Fibroblast of skin of right biceps (primary cell): ENCODE measurements around the gene NPPC.
"Not testable (repeated sequence)": the region's sequence is repeated elsewhere in the genome, so short reads cannot be mapped to it uniquely, and the experiment has no call there.

Experiments
- DNase-seq: peaks from one replicate; pipeline ENCODE4 v3.0.0-alpha.2; 2013

Gene NPPC

DNA sequence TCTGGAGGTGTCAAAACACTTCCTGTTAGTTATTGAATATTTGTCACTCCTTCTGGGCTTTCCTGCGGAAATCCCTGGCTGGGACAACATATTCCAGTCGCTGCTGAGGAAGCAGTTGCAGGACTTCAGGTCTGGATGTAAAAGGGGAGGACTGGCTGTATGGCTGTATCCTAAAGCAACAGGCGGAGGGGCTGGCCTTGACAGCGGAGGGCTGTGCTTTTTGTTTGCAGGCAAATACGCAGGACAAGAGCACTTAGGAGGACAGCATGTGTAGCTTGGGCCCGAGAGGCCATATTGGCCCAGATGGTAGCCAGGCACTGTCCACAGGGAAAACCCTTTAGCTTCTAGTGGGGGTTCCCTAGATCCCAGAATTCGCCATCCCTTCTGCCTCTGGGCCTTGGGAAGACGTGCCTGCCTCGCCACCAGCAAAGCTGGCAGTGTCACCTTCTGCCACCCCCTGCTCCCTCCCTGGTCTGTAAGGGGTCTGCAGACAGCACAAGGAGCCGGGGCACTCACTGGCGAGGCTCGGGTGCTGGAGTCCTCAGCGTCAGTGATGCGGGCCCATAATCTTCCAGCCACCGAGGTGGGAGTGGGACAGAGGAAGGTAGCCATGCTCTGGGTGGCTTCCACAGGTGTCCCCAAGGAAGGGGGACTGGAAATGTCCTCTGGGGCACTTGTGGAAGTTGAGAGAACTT, 6.7 kb downstream of the NPPC start:
- no peak for DNase-seq

DNA sequence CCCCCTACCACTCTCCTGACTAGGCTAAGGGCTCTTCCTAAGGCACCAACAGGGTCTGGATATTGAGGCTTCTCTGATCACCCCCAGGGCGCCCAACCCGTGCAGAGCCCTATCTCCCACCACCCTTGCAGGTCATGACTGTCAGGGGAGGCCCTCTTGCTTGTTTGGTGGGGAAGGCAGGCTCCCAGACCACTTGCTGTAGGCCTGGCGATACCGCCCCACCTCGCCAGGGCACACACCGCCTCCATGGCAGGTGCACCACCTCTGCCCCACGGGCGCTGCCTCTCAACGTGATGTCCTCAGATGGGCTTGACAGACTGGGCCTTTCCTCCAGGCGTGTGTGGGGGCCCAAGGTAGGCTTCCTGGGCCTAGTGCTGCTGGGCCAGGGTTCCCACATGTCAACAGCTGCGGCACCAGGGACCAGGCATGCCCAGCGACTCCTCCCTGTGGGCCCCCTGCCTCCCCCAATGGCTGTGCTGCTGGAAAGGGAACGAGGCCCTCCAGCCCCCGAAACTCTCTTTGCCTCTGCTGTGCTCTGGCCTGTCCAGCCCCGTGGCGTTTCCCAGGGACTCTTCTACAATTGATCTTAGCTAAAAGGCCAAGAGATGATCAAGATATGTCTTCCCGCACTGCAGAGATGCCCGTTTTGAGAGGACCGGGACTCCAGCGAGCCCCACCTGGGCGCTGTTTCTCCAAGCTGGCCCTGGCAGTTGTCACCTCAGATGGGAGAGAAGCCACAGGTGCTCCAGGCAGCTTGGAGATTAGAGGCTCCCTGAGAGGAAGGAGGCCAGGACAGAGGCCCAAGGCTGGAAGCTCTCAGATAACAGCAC, 7.5 kb downstream of the NPPC start:
- DNase-seq, result no peak

DNA sequence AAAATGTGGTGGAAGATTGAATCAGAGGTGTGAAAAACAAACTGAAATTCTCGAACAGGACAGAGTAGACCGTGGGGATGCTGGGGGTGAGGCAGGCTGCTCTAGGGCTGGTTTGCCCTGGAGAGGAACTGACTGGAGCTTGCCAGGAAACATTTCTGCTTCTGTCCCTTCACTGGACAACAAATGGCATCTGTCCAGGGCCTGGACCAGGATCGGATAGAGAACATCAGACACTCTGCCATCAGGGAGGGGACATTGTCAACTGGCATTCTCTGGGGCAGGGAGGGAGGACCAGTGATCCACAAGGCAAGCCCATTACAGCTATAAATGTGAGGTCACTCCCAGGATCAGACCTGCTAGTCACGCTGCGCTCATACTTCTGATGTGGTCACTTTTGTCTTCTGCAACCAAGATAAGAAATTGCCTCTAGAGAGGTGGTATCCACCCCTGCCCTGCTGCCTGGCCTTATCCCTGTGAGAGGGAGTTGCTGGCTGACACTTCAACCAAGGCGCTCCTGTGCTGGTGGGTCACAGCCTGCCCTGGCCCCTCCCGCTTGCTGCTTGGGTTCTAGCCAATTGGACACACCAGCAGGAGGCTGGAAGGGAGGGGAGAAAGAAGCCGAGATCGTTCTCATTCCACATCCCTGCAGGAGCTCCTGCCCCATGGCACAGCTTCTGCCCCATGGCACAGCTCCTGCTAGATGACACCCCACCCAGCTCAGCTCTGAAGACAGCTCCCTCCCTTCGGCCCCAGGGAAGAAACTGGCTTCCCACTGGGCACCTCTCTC, 8.7 kb downstream of the NPPC start:
- DNase-seq, result no peak

DNA sequence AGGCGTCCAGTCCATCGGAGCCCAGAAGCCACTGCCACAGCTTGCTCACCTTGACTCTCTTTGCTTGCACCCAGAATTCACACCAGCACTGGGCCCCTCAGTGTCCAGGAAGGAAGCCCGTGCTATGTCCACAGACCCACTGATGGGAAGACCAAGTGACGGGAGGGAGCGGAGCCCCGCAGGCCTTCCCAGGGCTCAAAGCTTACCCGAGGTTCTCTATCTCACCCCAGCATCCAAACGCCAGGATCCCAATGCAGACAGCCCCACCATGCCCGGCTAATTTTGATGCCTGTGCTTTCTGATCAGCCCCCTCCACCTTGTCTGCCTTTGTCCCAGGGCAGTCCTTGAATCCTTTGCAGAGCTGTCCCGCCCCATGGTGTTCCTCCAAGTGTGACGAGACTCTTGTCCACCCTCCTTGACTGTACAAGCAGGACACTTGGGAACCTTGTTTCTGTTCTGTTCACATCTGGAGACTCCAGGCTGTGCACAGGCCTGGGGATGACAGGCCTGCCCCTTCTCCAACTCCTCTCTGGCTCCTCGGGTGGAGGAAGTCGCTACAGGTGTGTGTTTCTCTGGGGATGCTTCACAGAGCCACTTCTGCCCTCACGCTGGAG, 12.0 kb downstream of the NPPC start:
- no peak for DNase-seq

DNA sequence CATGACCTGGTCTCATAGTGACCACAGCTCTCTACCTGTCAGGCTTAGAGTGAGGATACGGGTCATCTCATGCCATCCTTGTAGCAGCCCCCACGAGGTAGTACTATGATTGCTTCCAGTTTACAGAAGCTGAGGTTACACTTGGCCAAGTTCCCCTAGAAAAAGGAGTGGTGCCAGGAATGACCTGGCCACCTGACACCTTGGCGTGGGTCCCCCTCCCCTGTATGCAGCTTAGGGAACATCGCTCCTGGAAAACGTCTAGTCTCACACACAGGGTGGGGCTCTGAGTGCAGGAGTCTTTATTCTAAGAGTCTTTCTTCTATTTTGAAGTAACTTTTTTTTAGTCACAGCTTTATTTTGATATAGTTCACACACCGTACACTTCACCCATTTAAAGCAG, 14.8 kb downstream of the NPPC start:
- no peak for DNase-seq

DNA sequence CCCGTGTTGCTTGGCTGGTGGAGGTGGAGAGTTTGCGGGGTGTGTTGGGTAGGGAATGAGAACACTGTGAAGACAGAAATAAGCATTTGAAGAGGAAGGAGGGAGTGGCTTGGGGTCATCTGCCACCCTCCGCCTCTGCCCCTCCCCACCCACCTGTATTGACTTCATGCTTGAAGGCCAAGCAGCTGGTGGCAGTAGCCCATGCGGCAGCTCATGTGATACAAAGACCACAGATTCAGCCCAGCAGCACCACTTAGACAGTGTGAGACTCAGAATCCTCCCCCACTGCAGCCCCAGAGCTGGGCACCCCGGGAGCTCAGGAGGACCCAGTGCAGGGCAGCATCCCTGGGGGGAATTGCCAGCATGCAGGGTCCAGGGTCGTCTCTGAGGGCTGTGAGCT, 15.4 kb downstream of the NPPC start:
- DNase-seq, result no peak

DNA sequence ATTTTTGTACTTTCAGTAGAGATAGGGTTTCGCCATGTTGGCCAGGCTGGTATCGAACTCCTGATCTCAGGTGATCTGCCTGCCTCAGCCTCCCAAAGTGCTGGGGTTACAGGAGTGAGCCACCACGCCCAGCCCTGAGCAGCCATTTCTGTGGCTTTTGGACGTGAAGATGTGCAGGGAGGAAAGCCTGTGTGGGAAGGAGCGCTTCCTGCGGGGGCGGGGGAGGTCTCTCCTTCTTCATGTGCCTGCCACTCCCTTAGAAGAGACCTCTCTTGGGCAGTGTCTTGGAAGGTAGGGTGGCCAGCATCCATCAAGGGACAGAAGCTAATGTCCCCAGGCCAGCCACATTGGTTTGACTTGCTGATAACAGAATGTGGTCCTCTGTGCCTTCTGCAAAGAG, 16.0 kb downstream of the NPPC start:
- not testable (repeated sequence) for DNase-seq

DNA sequence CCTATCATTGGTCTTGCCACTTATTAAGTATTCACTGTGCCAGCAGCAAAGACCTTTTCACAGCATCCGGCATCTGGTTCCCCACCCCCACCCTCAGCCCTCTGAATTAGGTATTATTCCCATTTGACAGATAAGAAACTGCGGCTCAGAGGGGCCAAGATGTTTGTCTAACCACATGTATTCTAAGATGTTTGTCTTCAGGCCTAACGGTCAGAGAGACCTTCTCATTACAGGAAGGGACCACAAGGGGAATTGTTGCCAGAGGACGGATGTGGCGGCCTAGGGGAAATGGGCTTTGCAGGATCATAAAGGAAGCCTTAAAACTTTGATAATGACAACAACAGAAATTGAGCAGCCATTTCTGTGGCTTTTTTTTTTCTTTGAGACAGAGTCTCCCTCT, 16.6 kb downstream of the NPPC start:
- no peak for DNase-seq

DNA sequence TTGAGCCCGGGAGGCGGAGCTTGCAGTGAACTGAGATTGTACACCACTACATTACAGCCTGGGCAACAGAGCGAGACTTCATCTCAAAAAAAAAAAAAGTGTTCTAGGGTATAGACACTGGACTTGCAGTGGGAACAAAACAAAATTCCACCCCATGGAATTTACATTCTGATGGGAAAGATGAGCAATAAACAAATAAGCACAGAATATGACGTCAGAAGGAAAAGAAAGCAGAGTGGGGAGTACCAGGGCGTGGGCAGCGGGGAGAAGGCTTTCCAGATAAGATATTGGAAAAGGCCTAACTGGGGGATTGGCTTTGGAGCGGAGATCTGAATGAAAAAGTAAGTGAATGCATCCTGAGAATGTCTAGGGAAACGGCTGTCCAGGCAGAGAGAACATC, 17.6 kb downstream of the NPPC start:
- no peak for DNase-seq

DNA sequence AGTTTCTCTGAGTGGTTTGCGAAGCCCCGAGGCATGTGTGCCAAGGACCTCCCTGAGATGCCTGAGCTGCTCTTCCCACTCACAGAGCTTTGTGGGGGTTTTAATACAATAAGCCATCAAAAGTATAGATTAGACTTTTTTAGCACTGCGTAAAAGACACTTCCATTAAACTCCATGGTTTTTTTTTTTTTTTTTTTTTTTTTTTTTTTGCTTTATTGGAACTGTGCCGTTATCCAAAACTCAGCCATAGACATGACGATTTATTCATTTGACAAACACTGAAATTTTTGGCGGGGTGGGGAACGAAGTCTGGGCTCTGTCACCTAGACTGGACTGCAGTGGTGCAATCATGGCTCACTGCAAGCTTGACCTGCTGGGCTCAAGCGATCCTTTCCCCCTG, 18.4 kb downstream of the NPPC start:
- no peak for DNase-seq

DNA sequence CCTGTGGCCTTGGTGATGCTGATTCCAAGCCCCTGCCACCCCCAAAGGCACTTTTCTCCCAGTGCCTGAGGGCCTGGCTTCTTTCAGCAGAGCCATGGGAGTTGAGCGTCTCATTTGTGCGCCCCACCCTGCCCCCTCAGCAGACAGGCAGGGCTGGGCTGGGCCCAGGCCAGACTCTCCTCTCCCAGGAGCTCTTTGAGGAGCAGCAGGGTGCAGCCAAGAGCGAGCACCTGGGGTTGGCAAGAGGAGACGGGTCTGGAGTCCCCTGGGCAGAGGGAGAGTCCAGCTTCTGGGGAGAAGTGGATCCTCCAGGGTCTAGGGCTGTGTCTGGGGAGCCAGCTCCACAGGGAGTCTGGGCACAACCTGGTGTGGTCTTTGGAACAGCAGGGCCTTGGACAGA, 21.2 kb downstream of the NPPC start:
- no peak for DNase-seq

DNA sequence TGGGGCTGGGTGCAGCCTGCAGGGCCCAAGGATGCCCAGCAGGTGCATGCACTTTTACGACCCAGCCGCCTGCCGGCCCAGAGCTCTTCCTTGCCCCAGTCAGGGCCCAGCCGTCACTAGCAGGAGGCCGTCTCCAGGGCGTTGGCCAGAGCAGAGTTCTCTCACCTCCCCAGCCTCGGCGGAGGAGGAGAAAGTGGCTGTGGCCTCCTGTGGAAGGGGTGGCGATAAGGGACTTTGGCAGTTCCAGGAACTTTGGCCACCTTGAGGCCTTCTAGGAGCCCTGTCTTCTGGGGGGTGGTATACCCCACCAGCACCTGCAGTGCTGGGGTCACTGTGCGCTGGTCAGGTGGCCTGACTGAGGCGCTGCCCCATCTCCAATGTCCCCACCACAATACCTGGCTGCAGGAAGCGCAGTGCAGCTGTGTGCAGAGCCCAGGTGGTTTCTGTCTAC, 22.0 kb downstream of the NPPC start:
- no peak for DNase-seq

DNA sequence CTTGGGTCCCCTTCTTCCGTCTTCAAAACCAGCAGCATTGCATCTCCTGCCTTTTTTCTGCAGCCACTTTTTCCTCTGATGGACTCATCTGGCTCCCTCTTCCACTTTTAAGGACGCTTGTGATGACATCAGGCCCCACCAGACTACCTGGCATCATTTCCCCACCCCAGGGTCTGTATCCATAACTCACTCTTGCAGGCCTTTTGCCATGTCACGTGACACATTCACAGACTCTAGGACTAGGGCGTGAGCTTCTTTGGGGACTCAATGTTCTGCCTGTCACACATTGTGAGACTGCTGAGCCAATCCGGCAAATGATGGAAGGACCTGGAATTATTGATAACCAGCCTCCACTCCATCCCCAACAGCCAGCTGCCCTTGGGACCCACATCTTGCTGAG, 23.6 kb downstream of the NPPC start:
- DNase-seq, result no peak

DNA sequence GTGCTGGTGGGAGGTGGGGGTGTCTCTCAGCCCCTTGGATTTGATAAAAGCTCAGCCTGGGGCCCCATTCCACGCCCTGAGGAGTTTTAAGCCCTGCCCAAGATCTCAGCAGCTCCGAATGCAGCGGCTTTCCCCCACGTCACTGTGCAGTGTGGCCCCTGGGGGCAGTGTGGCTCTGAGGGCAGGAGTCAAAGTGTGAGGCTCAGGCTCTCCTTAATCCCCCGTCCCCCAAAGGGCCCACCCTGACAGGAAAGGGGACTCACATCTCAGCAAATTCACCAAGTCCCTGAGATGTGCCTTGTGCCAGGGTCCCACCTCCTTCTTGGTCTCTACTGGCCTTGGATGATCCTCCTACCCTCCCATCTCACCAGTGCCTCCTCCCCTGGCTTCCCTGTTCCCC, 25.2 kb downstream of the NPPC start:
- no peak for DNase-seq

DNA sequence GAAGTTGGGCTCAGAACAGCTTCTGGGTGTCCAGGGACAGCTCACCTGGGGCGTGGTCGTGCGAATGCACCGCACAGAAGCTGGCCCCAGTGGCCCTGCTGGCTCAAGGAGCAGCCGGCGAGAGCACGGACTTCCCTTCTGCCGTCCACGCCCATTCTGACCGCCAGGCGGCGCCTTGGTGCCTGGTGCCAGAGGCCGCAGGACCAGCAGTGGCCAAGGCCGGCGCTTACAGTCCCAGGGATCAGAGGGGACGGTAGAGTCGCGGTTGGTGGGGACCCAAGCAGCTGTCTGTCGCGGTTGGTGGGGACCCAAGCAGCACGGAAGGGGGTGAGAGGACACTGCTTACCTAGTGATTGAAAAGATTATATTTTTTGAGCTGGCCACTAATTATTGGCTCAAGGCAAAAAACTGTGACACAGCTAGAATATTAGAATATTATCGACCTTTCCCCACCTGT, 25.7 kb downstream of the NPPC start:
- peak; percentile 48 for DNase-seq

DNA sequence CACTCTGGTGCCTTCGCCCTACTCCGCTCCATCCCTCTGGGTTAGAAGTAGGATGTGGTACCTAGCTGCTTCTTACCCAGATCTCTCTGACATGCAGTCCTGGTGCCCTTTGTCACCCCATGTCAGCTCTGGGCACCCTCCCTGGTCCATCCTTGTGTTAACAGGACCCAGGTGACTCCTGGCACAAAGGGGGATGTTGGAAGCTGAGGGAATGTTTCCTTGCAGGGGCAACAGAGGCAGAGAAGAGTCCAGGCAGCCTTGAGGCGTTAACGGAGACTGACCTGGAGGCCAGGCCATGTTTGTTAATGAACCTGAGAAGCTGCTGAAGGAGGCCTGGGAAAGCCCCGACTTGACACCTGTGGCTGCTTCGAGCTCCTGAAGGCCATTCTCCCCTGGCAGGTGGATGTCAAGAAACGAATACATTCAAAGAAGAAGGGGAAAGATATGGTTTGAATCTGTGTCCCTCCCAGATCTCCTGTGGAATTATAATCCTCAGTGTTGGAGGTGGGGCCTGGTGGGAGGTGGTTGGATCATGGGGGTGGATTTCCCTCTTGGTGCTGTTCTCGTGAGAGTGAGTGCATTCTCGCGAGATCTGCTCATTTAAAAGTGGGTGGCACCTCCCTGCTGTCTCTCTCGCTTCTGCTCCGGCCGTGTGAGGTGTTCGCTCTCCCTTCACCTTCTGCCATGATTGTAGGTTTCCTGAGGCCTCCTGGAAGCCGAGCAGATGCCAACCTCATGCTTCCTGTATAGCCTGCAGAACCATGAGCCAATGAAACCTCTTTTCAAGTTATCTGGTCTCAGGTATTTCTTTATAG, 31.4 kb downstream of the NPPC start:
- no peak for DNase-seq

DNA sequence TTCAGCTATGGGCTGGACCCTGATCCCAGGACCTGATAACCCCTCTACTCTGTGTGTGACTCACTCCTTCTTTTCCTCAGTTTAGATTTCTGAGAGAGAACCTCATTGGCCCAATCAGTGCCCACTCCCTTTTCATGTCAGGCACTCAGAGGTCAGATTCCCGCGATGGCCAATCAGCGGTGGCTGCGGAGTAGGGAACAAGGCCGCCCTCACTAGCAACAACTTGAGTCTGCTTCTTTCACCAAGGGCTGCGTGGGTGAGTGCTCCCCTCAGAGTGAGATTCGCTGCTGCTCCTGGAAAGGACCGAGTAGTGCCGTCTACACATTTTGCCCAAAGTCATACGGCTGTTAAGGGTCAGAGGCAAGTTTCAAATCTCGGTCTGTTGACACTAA, 34.7 kb downstream of the NPPC start:
- no peak for DNase-seq

DNA sequence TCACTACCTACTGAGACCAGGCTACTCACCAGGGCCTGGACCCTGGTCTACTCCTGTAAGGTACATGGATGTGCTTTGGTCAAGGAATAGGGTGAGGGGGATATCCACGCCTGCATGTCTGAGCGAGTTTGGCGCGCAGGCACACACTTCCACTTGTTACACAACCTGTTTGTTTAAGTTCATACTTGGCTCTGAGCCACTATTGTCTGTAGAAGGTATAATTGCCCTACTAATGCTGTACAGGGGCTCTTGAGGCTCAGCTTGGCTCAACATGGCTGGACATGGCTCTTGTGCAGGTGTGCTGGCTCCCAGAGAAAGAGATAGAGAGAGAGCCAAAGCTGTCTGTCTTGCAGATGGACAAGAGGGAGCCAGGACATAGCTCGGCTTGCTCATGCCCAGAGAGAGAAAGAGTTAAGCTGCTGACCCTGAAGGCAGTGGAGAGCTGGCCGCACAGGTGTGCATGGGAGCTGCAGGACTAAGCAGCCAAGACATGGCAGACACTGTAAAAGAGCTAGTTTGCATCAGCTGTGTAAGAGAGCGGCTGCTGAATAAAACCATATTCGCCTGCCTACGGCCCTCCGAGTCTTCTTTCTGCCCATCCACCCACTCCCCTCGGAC, 35.2 kb downstream of the NPPC start:
- DNase-seq, result no peak

DNA sequence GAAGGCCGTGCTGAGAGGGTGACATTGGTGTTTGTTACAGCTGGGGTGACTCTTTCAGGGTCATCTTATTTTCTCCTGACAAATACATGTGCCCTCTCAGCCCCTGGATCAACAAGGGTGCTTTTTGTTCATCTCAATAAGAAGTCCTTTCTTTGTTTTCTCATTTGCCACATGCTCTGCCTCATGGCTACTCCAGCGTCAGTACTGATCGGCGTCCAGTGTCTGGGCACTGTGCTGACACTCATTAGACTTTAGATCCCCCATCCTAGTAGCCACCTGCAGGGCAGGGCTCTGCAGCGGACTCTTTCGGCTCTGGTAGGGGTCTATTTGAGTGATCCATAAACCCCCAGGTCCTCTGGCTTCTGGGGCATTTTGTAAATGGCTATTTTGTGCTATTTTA, 38.4 kb downstream of the NPPC start:
- DNase-seq, result no peak

DNA sequence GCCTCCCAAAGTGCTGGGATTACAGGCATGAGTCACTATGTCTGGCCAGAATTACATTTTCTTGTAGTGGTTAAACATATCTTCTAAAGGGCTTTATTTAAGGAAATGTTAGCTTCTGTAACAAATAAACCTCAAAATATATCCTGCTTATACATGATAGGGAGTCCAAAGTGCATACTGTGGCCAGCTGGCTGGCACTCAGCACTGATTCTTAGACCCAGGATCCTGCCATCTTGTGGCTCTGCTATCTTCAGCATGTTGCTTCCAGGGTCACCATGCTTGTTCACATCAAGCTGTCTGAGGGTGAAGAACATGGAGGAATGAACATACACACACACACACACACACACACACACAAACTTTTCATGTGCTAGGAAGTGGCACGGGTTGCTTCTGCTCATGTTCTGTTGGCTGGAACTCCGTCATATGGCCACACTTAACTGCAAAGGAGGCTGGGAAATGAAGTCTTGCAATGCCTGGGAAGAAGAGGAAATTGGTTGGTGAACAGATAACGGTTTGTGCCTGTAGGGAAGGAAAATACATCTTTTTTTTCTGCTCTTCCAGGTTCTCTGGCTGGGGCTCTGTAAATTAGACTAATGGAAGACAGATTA, 40.0 kb downstream of the NPPC start:
- no peak for DNase-seq

DNA sequence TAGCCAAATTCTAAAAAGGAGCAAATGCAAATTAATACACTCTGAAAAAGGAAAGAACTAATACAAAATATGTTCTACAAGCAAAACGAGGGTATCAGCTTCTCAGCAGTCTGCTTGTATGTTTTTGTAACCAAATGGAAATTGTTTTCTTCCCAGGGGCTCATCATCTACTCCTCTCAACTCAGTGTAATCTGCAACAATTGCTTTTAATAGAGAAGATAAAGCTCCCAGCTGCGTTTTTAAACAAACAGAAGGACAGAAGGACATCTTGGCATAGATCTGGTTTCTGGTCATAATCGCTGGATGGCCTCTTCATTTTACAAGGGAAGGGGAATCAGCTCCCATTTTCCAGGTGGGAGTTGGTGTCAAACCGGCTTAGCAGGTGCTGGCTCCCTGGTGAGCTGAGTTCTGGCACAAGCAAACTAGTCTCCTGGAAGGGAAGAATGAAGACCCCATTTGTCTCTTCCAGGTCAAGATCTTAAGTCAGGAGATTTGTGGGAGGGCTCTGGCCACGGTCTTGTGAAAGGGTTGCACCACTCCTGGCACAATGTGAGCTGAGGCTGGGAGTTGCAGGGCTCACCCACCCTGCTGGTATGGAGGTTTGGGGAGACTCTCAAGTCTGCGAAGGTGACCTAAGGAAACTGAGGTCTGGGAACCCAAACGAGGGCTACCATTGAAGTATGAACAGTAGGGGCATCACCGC, 41.6 kb downstream of the NPPC start:
- no peak for DNase-seq
